AG09319 (cell line): Measurements from ENCODE around the gene GPATCH2L.

ENCODE experiments used
- DNase-seq: peaks from one replicate; pipeline ENCODE4 v3.0.0-alpha.2; 2010; ENCODE audit warnings: low read depth; ENCODE audit errors: extremely low read depth
- TF ChIP-seq, protein P1 (sequence below): IDR thresholded peaks from 2 replicates; pipeline ENCODE4 v1.5.1; 2011; ENCODE audit warnings: low read depth, mild to moderate bottlenecking, inconsistent platforms, low read length, moderate library complexity

The GPATCH2L gene

DNA sequence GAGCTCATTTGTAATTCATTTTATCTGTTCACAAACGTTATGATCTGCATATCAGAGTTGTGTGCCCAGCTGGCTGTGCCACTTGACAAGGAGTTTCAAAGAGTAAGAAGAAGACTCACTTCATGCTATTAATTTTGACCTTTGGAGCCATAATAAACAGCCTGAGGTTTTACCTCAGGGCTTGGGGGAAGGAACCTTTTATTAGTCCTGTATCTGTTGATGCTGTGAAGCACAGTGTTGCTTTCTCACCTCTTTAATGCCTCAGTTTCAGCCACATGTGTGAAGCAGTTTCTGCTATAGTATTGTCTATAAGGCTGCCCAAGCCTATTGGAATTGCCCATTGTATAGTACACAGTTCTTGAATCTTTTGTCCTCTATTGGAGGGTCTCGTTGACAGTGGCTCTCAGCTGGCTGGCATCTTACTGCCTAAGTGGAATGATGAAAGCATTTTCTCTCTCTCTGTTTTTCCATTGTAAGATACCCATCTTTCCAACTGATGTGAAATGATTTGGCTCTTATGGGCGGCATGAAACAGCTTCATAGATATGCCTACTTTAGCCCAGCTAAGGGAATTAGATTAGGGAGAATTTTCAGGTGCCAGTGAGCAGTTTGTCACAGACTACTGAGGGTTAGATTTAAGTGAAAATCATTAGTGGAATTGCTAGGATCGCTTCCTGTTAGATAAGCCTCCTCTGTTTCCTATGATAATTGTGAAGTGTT, 34.7 kb downstream of the GPATCH2L start:
- no peak for DNase-seq
- TF ChIP-seq, protein P1, sequence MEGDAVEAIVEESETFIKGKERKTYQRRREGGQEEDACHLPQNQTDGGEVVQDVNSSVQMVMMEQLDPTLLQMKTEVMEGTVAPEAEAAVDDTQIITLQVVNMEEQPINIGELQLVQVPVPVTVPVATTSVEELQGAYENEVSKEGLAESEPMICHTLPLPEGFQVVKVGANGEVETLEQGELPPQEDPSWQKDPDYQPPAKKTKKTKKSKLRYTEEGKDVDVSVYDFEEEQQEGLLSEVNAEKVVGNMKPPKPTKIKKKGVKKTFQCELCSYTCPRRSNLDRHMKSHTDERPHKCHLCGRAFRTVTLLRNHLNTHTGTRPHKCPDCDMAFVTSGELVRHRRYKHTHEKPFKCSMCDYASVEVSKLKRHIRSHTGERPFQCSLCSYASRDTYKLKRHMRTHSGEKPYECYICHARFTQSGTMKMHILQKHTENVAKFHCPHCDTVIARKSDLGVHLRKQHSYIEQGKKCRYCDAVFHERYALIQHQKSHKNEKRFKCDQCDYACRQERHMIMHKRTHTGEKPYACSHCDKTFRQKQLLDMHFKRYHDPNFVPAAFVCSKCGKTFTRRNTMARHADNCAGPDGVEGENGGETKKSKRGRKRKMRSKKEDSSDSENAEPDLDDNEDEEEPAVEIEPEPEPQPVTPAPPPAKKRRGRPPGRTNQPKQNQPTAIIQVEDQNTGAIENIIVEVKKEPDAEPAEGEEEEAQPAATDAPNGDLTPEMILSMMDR, result no peak

DNA sequence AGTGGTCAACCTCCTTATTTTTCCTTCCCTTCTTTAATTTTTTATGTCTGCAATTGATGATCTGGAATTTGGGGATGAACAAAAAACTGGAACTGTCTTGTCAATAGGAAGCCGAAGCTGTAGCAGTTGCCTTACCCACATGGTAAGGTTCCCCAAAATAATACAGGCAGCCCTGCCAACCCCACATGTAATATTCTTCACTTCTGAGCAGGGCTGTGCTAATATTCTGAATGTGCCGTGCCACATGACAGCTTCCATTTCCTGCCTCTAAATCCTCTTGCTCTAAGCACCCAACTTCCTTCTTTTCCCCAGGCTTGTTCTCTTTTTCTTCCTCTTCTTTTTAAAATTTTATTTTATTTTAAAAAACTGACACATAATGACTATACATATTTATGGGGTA, 39.6 kb downstream of the GPATCH2L start:
- TF ChIP-seq, protein P1, result no peak
- DNase-seq, result no peak

DNA sequence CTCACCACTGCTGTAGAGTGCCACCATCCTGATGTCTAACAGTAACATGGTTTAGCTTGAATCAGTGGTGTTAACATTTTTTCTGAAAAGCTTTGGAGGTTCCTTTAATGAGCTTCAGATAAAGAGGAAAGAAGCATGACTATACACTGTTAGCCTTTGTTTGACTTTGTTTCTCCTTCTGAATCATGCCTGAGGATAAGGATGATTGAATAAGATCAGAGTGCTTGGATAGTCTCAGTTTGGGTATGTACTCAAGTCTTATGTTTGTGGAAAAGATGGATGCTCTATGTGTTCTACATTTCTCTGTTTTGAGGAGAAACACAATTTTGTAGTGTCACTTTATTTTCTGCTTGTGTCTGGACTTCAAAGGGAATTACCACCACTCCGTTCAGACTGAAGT, 42.0 kb downstream of the GPATCH2L start:
- DNase-seq, result no peak
- TF ChIP-seq, protein P1, result no peak

DNA sequence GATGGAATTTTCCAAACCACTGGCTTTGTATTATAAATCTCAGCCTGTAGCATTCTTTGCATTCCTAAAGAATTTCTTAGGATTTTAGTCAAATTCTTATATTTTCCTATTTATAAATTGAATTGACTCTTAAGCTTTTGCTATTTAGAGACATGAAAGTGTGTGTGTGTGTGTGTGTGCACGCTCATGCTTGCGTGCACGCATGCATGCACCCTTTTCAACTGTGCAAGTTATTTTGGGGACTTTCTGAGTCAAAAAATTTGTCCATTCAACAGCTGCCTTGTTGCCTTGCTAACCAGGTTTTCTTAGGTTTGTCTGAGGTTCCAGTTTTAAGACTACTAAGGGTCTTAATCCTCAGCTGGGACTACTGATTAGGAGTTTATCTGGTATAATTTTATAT, 42.6 kb downstream of the GPATCH2L start:
- DNase-seq, result no peak
- TF ChIP-seq, protein P1, result no peak

DNA sequence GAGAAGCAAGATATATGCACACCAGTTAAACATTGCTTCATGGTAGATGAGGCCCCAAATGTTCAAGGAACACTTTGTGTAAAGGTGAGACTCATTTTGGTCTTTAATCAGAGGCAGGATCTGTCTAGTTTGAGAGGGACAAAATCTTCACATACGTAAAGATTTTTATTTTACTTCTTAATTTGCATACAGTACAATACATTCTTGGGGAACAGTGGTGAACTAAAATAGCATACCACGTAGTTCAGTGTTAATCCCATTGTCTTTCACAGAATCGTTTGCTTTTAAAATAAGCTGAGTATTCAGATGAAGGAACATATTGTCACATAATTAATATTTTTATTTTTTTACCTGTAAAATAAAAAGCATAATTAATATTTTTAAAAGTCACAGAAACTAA, 43.3 kb downstream of the GPATCH2L start:
- no peak for DNase-seq
- TF ChIP-seq, protein P1, result no peak

DNA sequence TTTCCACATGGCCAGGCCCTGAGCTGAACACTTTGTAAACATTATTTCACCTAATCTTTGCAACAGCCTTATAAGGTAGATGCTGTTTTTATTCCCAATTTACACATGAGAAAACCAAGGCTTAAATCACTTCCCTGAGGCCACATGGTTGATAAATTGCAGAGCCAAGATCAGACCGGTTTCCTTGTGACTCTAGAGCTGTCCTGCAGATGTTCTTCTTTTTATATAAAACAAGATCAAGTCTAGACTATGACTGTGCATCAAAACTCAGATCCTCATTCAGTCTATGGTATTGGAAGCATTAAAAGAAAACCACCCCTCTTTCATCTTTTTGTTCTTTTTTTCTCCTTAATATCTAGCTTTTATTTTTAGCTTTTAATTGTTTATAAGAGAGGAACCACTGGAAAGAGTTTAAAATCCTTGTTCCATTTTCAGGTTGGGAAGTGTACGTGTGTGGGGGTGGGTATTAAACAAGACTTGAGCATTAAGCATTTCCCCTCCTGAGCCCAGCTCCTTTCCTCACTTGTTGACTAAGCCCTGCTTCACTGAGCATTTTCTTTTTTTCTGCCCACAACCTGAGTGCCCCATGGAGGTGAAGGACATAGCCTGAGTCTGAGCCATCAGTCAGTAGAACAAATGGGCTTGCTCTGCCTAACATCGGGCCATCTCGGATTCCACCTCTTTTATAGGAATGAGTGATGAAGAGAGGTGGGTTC, 45.4 kb downstream of the GPATCH2L start:
- TF ChIP-seq, protein P1, result no peak
- DNase-seq, result no peak

DNA sequence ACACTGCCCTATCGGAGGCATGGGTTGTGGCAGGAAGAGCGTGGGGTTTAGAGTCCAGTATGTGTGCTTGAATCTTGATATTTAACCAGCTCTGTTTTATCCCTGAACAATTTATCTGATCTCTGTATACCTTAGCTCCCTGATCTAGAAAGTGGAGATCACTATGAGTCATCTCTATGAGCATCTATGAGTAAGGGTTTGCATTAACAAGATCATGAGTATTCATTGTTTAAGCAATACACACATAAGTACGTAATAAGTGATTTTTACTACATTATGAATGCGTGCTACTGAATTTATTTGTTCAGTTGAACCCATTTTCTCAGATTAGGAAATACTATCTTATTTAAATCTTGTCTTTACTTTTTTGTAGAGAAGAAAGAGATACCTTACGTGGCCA, 49.4 kb downstream of the GPATCH2L start:
- TF ChIP-seq, protein P1, result no peak
- DNase-seq, result no peak
